Activated CD8-positive, alpha-beta memory T cell treated with anti-CD3 and anti-CD28 coated beads, Interleukin-2, amount 50 U/mL, for 1 hour (primary cell): ENCODE results near the gene COG4.

Experiments
- DNase-seq: peaks from one replicate; pipeline ENCODE4 v3.0.0-alpha.2; 2020; ENCODE audit errors: extremely low read depth

The COG4 gene

DNA sequence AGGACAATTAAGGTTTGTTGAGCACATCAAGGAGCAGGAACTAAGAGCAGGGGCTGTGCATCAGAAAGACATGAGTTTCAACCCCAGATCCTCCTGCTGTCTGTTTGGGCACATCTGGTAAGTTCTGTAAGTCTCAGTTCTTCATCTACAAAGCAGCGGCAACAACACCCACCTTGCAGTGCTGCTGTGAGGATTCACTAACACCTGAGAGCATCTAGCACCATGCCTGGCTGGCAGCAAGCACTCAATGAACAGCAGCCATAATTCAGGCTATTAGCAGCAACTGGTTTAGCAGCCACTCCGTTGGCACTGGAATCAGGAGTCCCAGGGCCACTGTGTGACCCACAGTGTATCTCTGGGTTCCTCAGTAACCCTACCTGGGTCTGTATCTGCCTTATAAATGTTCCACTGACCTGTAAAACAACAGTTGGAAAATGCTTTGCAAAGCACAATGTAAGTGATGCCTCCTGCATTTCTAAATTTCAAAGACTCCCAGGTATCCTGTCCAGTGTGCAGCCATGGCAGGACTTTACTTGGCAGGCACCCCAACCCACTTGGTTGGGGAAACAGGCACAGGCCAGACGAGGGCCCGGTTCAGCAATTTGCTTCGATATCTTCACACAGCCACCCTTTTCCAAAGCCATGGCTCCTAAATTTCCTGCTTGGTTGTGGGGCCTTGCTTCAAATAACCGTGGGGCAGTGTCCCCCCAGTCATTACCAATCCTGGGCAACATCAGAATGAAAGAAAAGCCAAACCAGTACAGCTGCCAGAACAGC, 88.7 kb downstream of the COG4 start:
- DNase-seq, result no peak

DNA sequence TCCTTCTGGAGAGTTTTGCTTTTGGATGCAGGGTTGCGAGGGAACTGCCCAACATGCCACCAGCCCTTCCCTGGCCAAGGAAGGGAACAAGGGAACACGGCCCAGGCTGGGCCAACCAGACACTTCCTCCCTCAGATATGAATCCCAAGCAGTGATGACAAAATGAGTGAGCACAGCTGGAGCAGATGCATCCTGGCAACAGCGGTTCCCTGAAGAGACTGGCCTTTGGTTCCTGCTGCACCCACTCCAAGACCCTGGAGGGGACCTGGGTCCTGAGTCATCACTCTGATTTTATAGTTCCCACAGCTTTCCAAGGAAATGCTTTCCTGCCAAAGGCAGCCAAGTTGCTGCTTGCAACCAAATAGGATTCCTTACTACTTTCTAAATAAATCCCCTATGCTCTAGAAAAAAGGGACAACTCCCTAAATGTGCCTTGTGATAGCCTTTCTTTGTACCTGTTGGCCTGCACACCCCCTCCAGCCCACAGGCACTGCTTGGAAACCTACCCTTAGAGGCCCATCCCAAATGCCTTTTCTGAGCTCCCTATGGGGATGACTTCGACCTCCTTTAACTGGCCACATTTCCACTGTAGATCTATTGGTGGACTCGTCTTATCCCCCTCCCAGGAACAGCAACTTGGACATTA, 89.8 kb downstream of the COG4 start:
- no peak for DNase-seq

DNA sequence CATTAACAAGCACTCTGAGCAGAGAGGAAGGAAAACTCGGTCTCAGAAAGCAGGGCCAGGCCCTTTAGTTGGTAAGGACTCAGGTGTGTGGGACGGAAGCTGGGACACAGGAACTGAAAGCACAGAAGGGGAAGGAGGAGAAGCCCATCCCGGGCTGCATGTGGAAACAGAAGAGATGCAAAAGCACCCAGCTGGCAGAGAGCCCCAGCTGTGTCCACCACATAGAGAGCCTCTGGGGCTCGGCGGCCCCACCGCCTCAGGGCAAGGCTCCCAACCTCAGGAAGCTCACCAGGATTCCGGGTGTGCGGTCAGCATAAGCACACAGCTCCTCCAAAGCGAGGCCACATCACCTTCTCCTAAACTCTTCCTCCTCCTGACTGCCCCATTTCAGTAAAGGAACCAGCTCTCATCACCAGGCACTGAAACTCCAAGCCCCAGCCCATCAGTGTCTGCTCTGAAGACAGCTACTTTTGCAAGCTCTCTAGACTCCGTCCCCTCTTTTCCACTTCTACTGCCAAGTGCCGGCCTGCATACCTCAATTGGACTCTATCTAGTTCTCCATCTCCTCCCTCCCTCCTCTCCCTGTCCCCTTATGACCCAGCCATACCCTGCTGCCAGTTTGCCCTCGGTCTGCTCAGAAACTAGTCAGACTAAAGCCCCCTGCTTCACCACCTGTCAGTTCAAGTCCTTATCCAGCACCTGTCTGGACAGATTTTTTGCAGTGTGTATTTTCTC, 90.5 kb downstream of the COG4 start:
- DNase-seq, result no peak

DNA sequence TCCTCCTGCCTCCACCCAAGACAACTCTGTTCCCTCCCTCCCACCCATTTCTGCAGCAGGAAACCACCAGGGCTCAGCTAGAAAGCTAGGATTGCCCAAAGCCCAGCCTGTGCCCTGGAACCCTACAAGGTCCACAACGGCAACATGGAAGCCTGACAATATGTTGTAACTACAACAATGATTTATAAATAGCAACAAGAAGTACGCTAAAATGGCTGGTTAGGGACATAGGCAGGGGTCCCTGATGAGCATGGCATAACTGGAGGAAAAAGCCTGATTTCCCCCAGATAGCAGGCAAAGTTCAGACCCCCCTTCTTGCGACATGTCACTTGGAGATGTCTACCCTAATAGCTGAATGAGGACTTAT, 91.0 kb downstream of the COG4 start:
- DNase-seq, result no peak

DNA sequence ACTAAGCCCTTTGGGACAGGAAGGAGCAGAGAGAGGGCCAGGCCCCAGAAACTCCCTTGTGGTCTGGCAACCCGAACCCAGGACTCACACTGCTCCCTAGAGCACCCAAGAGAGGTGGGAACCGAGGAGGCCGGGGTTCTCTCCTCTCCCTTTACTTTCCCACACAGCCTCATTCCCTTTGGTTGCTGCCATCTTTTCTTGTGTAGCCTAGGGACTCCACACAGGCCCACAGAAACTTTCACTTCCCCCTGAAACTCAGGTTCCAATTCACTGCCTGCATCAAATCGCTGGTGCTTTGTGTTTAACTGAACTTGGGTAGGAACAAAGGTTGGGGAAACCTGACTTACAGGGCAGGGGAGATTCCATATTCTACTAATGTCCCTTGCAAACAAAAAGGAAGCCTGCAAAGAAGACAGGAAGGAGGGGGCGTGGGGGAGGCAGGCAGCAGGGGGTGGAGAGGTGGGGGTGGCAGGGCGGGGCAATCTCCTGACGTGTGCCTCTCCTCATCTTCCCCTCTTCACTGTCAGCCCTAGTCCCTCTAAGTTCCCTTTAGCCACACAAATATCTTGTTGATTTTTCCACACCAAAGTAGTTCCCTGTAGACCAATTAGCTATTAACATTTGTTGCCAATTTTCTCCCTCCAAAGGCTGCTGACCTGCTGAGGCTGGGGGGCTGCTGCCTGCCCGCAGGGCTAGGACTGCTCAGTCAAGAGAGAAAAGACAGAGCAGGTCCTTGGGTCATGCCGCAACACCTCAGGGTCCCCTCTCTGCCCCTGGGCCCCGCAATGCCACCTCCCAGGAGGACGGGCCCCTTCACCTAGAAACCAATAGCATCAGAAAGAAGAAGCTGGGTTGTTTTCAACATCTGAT, 92.5 kb downstream of the COG4 start:
- DNase-seq, result peak; percentile 20
